Measurements from ENCODE around the gene CHRDL2. TPM values are rescaled to one million over a fixed set of nuclear protein-coding genes. Genes with fewer than 3 reads are reported as not detected.

Gene CHRDL2
- total RNA-seq, 2 experiments from 2014 or later = not detected

DNA sequence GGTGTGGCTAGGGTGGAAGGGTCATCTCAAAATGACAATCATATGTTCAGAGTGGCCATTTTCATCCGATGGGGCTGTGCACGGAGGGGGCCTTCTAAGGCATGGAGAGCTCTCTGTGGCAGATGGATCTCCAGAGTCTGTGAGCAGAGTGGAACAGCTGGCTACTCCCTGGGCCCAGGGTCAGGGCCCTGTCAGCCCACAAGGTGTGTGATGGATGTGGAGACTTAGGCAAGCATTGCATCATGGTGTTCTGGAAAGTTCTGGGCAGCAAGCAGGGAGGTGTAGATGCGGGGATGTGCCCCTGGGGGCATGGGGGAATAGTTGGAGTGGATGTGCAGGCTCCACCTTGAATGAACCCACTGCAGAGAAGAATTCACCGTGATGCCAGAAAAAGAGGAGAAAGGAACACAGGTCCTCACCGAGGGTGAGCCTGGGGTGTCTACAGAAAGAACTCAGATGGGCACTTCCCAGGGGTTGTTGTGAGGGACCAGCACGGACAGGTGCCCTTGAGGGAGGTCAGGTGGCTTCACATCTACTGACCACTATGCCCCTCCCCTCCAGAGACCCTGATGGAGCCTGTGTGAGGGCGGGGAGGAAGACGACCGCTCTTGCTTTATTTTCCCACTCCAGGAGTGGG lies 51.1 kb downstream of the CHRDL2 start:
- no peak for DNase-seq
- CTCF ChIA-PET = interaction anchor here (1.5 kb wide), 1 partner anchor 21 kb away, joined by 3 read pairs; no protein-coding TSS in a partner anchor

GRCh38 chr11:74679513-74679865 lies 51.7 kb downstream of the CHRDL2 start:
- H3K4me1 Mint-ChIP-seq (ENCODE audit: low read depth) = peaks cover 2% of the 10 kb centered on the region
- no peak overlapping the region for H3K27ac Mint-ChIP-seq
- H3K4me3 Mint-ChIP-seq = no peak overlapping the region
- CTCF ChIA-PET = no interaction called here
- H3K27me3 Mint-ChIP-seq (ENCODE audit: low read depth) = peaks cover 17% of the 10 kb centered on the region
- intact Hi-C loops (cut with micrococcal nuclease) = no loop called here
- H3K36me3 Mint-ChIP-seq (ENCODE audit: low read depth) = no peaks in the 10 kb centered on the region
- no peak for DNase-seq
- H3K9me3 Mint-ChIP-seq = no peaks in the 10 kb centered on the region

More for the DNA sequence above, 51.1 kb downstream of the CHRDL2 start:
- Mint-ChIP-seq H3K4me3 (no peak overlapping the region), H3K4me1 (ENCODE audit: low read depth) (peaks cover 2% of the 10 kb centered on the region), H3K27ac (no peak overlapping the region), H3K36me3 (ENCODE audit: low read depth) (no peaks in the 10 kb centered on the region), H3K9me3 (no peaks in the 10 kb centered on the region), H3K27me3 (ENCODE audit: low read depth) (peaks cover 19% of the 10 kb centered on the region)
- intact Hi-C loops (cut with micrococcal nuclease) = no loop called here

GRCh38 chr11:74678591-74679512 lies 52.4 kb downstream of the CHRDL2 start:
- intact Hi-C loops (cut with micrococcal nuclease) = no loop called here
- no peak for DNase-seq
- Mint-ChIP-seq H3K27me3 (ENCODE audit: low read depth) (peaks cover 11% of the 10 kb centered on the region), H3K36me3 (ENCODE audit: low read depth) (no peaks in the 10 kb centered on the region), H3K4me1 (ENCODE audit: low read depth) (peaks cover 2% of the 10 kb centered on the region), H3K27ac (no peak overlapping the region), H3K9me3 (no peaks in the 10 kb centered on the region), H3K4me3 (no peak overlapping the region)
- CTCF ChIA-PET = interaction anchor here (0.6 kb wide), 1 partner anchor 451 kb away, joined by 3 read pairs; no protein-coding TSS in a partner anchor

DNA sequence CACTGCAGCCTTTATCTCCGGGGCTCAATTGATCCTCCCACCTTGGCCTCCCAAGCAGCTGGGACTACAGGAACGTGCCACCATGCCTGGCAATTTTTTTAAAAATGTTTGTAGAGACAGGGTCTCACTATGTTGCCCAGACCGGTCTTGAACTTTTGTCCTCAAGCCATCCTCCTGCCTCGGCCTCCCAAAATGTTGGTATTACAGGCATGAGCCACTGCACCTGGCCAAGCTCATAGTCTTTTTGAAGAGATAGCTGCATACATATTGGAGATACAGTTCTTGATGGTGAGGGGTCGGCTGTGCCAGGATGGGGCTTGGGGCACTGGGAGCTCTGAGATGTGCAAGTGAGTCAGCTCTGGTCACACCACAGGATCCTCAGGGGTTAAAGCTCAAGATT lies 53.2 kb downstream of the CHRDL2 start:
- H3K27me3 Mint-ChIP-seq (ENCODE audit: low read depth) = peaks cover 7% of the 10 kb centered on the region
- H3K9me3 Mint-ChIP-seq = no peaks in the 10 kb centered on the region
- CTCF ChIA-PET = interaction anchor here (0.5 to 1.1 kb wide), 3 partner anchors 48 to 452 kb away, joined by 3 read pairs; no protein-coding TSS in a partner anchor
- no peak overlapping the region for H3K4me3 Mint-ChIP-seq
- intact Hi-C loops (cut with micrococcal nuclease) = no loop called here
- DNase-seq = no peak
- no peaks in the 10 kb centered on the region for H3K36me3 Mint-ChIP-seq (ENCODE audit: low read depth)
- H3K27ac Mint-ChIP-seq = no peak overlapping the region
- H3K4me1 Mint-ChIP-seq (ENCODE audit: low read depth) = peaks cover 1% of the 10 kb centered on the region

DNA sequence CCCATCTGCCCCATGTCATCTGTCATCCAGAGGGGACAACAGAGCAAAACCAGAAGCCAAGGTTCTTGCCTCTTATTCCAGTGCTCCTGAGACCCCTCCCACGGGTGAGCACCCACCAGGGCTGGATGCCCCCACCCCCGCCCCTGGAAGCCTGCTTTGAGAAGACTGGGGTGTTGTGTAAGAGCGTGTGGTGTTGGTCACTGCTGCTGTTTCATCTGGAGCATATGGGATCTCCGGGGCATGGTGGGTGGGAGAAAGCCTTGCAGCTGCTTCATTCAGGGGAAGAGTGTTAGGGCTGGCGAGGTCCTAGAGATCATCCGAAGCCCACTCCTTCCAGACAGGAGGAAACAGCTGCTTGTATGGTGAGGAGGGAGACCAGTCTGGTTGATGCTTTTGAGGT lies 54.1 kb downstream of the CHRDL2 start:
- no peak for DNase-seq
- H3K4me1 Mint-ChIP-seq (ENCODE audit: low read depth) = no peaks in the 10 kb centered on the region
- H3K4me3 Mint-ChIP-seq = no peak overlapping the region
- intact Hi-C loops (cut with micrococcal nuclease) = no loop called here
- H3K27me3 Mint-ChIP-seq (ENCODE audit: low read depth) = no peaks in the 10 kb centered on the region
- H3K9me3 Mint-ChIP-seq = no peaks in the 10 kb centered on the region
- no peaks in the 10 kb centered on the region for H3K36me3 Mint-ChIP-seq (ENCODE audit: low read depth)
- no peak overlapping the region for H3K27ac Mint-ChIP-seq
- CTCF ChIA-PET = interaction anchor here (1.1 kb wide), 1 partner anchor 49 kb away, joined by 3 read pairs; no protein-coding TSS in a partner anchor

- intact Hi-C loops (cut with micrococcal nuclease) = no loop called here
- CTCF ChIA-PET = no interaction called here
- DNase-seq = no peak
- Mint-ChIP-seq H3K4me1 (ENCODE audit: low read depth) (no peaks in the 10 kb centered on the region), H3K9me3 (no peaks in the 10 kb centered on the region), H3K36me3 (ENCODE audit: low read depth) (no peaks in the 10 kb centered on the region), H3K4me3 (no peak overlapping the region), H3K27me3 (ENCODE audit: low read depth) (no peaks in the 10 kb centered on the region), H3K27ac (no peak overlapping the region)
These were observed 54.6 kb downstream of the CHRDL2 start for GRCh38 chr11:74676596-74676995.

DNA sequence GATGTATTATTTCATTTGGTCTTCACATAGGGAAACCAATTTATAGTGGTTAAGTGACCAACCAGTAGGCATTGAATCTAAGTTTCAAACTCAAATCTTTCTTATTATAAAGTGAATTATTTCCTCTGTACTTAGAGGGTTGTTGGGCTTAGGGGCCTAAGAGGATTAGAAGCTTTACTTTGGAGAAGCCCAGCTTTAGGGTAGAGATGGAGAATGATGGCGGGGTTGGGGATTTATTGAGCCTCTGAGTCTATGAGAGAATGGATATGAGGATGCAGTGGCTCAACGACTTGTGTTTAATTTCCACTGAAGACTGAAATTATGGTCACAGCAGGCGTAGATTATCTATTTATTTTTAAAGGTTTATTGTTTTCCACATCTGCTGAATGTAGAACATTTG lies 55.5 kb downstream of the CHRDL2 start:
- intact Hi-C loops (cut with micrococcal nuclease) = no loop called here
- no peaks in the 10 kb centered on the region for H3K9me3 Mint-ChIP-seq
- no peaks in the 10 kb centered on the region for H3K36me3 Mint-ChIP-seq (ENCODE audit: low read depth)
- H3K27me3 Mint-ChIP-seq (ENCODE audit: low read depth) = no peaks in the 10 kb centered on the region
- H3K27ac Mint-ChIP-seq = no peak overlapping the region
- no peak for DNase-seq
- CTCF ChIA-PET = no interaction called here
- H3K4me1 Mint-ChIP-seq (ENCODE audit: low read depth) = no peaks in the 10 kb centered on the region
- H3K4me3 Mint-ChIP-seq = no peak overlapping the region

DNA sequence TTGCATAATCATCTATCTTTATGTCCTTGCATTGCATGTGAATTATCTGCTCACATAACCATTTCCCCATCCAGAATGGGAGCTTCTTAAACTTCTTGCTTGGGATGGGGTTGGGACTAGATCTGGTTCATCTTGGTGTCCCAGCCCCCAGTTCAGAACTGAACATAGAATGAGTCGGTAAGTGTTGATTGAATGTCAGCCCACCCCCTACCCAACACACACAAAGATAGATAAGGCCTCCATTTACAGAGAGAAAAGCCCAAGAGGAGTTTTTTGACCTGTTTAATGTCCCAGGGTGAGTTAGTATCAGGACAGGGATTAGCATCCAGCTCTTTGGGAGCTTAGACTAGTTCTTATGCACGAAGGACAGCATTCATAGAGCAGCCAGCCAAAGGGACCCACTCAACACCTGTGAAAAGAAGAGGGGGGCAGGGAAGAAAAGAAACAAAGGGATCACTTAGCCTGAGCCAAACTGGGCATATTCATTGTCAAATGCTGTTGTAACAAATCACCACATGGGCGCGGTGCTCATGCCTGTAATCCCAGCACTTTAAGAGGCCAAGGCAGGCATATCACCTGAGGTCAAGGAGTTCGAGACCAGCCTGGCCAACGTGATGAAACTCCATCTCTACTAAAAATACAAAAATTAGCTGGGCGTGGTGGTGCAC lies 57.4 kb downstream of the CHRDL2 start:
- Mint-ChIP-seq H3K36me3 (ENCODE audit: low read depth) (no peaks in the 10 kb centered on the region), H3K9me3 (no peaks in the 10 kb centered on the region), H3K27me3 (ENCODE audit: low read depth) (no peaks in the 10 kb centered on the region), H3K4me1 (ENCODE audit: low read depth) (no peaks in the 10 kb centered on the region), H3K4me3 (no peak overlapping the region), H3K27ac (no peak overlapping the region)
- DNase-seq = no peak
- CTCF ChIA-PET = no interaction called here
- intact Hi-C loops (cut with micrococcal nuclease) = no loop called here

DNA sequence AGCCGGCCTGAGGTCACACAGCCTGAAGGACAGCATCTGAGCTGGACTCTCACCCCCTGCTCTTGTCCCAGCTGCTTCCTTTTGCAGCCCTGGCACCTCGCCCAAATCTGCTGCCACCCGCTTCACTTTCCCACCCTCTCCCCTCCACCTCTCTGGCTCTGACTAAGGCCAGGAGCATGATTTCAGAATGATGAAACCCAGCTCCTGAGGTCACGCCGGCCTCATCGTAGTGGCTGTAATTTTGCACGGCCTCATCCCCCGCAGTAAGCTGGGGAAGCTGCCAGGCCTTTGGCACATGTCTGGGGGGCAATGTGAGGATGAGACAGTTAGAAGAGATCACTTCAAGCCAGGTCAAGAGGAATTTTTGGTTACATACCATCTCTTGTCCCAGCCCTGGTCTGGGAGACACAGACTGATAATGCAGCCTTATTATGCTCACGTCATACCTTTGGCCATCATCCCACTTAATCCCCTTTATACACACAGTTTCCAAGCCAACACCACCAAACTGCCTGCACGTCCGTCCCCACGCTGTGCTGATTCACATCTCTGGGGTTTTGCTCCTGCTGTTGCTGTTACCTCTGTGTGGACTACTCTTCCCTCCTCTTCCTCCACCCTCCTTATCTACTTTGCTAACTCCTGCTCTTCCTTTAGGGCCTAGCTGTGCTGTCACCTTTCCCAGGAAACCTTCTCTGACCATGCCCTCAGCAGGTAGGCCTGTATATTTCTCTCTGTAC lies 58.1 kb downstream of the CHRDL2 start:
- Mint-ChIP-seq H3K27ac (no peak overlapping the region), H3K4me1 (ENCODE audit: low read depth) (no peaks in the 10 kb centered on the region), H3K9me3 (no peaks in the 10 kb centered on the region), H3K4me3 (no peak overlapping the region), H3K36me3 (ENCODE audit: low read depth) (no peaks in the 10 kb centered on the region), H3K27me3 (ENCODE audit: low read depth) (no peaks in the 10 kb centered on the region)
- intact Hi-C loops (cut with micrococcal nuclease) = no loop called here
- CTCF ChIA-PET = no interaction called here
- no peak for DNase-seq

DNA sequence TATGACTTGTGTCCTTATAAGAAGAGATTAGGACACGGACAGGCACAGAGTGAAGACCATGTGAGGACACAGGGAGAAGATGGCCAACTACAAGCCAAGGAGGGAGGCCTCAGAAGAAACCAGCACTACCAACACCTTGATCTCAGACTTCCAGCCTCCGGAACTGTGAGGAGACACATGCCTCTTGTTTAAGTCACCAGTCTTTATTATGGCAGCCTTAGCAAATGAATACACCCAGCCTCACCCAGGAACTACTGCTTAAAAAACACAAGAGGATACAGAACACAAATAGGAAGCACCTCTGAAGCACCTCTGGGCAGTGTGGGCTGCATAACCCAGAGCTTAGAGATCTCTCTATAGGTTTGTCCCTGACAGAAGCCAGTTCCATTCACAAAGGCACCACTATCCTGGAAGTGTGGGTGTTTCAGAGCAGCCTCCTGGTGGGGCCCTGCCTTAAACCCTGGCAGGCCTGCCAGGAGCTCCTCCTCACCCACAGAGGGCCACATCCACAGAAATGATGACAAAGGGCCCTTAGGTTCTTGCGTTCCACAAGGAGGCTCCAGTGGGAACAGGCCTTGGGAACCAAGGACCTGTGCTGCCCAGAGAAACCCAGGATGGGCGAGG lies 58.8 kb downstream of the CHRDL2 start:
- Mint-ChIP-seq H3K4me1 (ENCODE audit: low read depth) (no peaks in the 10 kb centered on the region), H3K4me3 (no peak overlapping the region), H3K27me3 (ENCODE audit: low read depth) (no peaks in the 10 kb centered on the region), H3K27ac (no peak overlapping the region), H3K9me3 (no peaks in the 10 kb centered on the region), H3K36me3 (ENCODE audit: low read depth) (no peaks in the 10 kb centered on the region)
- intact Hi-C loops (cut with micrococcal nuclease) = no loop called here
- CTCF ChIA-PET = no interaction called here
- no peak for DNase-seq

DNA sequence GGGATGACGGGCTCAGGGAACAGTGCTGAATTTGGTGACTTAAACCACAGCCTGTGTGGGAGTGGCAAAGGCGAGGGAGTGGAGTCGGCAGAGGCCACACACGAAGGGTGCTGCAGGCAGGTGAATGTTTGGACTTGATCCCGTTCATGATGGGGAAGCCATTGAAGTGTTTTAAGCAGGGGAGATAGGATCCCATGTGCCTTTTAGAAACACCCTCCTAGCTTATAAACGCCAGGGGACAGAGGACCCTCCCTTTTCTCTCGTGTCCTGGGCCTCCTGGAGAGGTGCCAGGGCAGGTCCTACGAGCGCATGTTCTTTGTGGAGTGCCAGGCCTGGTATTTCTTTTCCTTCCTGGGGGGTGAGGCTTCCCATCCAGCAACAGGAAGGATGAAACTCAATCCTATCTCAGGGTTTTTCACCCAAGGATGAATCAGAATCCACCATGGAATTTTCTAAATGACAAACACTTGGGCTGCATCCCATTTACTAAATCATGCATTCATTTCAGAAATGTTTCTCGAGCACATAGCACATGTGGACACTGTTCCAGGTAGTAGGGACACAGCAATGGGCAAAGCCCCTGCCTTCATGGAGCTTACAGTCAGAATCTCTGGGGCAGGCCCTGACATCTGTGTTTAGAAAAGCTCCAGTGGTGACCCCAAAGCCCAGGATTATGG lies 59.6 kb downstream of the CHRDL2 start:
- intact Hi-C loops (cut with micrococcal nuclease) = no loop called here
- Mint-ChIP-seq H3K4me1 (ENCODE audit: low read depth) (no peaks in the 10 kb centered on the region), H3K27ac (no peak overlapping the region), H3K4me3 (no peak overlapping the region), H3K27me3 (ENCODE audit: low read depth) (no peaks in the 10 kb centered on the region), H3K9me3 (no peaks in the 10 kb centered on the region), H3K36me3 (ENCODE audit: low read depth) (no peaks in the 10 kb centered on the region)
- CTCF ChIA-PET = no interaction called here
- no peak for DNase-seq
